GM13977 (cell line): Measurements from ENCODE around the gene TACC2.

Experiments used
- DNase-seq: peaks from one replicate; pipeline ENCODE4 v3.0.0; 2012; ENCODE audit warnings: low spot score
- in situ Hi-C: fragments of 300-500 bp; cut with MboI; formaldehyde crosslinking; loops from one replicate; pipeline ENCODE4 v1.12.0; 2022; ENCODE audit warnings: low sequenced_read_pairs, low pct_unique_long_range_greater_than_20kb, mixed read lengths, inconsistent platforms; ENCODE audit not compliant: unreplicated experiment
- TF ChIP-seq, protein P1 (sequence below): IDR thresholded peaks from 2 replicates; pipeline ENCODE4 v1.5.1; 2012; ENCODE audit warnings: mild to moderate bottlenecking, control low read depth; ENCODE audit not compliant: insufficient read depth; ENCODE audit errors: extremely low read depth, missing control alignments

The TACC2 gene

DNA sequence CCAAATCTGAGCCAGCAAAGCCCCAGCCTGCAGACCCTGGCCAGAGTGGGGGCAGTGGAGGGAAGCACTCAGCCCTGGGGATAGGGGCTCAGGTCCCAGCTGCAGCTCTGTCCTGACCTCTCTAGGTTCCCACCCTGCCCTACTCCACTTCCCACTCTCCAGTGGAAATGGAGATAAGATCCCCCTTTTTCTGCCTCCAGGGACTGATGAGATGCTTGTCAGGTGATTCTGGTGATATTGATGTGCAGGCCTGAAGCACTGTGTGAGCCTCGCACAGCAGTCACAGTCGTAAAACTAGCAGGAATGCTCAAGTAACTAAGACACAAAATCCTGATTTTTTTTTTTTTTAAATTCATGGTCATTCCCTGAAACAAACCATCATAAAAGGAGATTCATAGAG lies 227.1 kb downstream of the TACC2 start:
- no peak for DNase-seq
- in situ Hi-C loops, result no loop called here
- TF ChIP-seq, protein P1, sequence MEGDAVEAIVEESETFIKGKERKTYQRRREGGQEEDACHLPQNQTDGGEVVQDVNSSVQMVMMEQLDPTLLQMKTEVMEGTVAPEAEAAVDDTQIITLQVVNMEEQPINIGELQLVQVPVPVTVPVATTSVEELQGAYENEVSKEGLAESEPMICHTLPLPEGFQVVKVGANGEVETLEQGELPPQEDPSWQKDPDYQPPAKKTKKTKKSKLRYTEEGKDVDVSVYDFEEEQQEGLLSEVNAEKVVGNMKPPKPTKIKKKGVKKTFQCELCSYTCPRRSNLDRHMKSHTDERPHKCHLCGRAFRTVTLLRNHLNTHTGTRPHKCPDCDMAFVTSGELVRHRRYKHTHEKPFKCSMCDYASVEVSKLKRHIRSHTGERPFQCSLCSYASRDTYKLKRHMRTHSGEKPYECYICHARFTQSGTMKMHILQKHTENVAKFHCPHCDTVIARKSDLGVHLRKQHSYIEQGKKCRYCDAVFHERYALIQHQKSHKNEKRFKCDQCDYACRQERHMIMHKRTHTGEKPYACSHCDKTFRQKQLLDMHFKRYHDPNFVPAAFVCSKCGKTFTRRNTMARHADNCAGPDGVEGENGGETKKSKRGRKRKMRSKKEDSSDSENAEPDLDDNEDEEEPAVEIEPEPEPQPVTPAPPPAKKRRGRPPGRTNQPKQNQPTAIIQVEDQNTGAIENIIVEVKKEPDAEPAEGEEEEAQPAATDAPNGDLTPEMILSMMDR, result no peak

DNA sequence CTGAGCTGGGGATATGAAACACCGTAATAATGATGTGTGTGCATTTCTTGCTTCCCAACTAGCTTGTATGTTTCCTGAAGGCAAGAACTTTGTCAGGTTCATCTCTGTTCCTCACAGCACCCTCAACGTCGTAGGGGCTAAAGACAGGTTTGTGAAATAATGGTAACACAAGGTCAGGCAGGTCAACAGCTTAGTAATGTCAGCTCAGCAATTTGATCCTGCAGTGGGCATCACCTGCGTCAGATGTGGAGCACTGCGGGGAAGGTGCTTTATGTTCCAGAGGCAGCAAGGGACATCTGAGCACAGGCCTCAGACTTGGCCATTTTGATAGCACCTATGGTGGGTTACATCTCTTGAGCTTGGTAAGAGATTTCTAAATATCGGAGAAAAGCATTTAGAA lies 230.4 kb downstream of the TACC2 start:
- TF ChIP-seq, protein P1, result no peak
- in situ Hi-C loops, result no loop called here
- no peak for DNase-seq

DNA sequence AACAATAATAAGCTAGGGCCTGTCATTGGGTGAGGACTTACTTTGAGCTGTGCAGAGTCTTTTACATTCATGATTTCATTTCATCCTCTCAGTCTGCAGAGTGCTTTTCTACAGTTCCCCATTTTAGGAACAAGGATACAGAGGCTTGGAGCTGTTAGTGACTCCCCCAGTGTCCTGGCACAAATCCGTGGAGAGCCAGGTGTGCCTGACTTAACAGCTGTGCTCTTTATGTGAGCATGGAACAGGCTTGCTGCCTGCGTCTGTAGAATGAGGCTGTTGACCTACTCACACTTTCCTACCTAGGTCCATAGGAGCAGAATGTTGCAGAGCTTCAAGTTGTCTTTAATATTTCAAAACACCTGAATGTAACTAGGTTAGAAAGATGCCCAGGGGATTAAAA lies 231.8 kb downstream of the TACC2 start:
- in situ Hi-C loops, result no loop called here
- TF ChIP-seq, protein P1, result no peak

GRCh38 chr10:122221958-122222357 lies 233.0 kb downstream of the TACC2 start:
- TF ChIP-seq, protein P1, result no peak
- in situ Hi-C loops, result no loop called here
- no peak for DNase-seq

More for the DNA sequence above, 231.8 kb downstream of the TACC2 start:
- no peak for DNase-seq

GRCh38 chr10:122222638-122223037 lies 233.7 kb downstream of the TACC2 start:
- DNase-seq, result no peak
- in situ Hi-C loops, result no loop called here
- TF ChIP-seq, protein P1, result no peak

GRCh38 chr10:122224159-122224558 lies 235.2 kb downstream of the TACC2 start:
- in situ Hi-C loops, result no loop called here
- TF ChIP-seq, protein P1, result no peak
- no peak for DNase-seq

DNA sequence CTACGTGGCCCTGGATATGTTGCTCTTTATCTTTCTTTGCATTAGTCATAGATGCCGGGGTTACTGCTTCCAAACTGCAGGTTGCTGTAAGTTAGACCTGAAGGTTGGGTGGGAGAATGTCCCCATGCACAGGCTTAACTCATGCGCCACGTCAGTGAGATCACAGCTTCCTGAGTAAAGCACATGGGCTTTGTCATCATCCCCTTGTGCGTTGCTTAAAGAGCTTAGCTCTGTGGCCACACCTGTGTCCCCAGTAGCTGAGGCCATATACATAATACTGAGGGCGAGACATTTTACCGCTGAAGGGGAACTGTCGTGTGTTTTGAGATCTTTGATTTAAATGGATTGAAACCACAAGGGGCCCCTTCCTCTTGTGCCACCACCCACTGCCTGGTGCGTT lies 236.4 kb downstream of the TACC2 start:
- TF ChIP-seq, protein P1, result no peak
- in situ Hi-C loops, result no loop called here
- DNase-seq, result no peak
